ENCODE results near the gene GALM.
"Not testable (repeated sequence)": the region's sequence is repeated elsewhere in the genome, so short reads cannot be mapped to it uniquely, and the experiment has no call there.

GALM gene

DNA sequence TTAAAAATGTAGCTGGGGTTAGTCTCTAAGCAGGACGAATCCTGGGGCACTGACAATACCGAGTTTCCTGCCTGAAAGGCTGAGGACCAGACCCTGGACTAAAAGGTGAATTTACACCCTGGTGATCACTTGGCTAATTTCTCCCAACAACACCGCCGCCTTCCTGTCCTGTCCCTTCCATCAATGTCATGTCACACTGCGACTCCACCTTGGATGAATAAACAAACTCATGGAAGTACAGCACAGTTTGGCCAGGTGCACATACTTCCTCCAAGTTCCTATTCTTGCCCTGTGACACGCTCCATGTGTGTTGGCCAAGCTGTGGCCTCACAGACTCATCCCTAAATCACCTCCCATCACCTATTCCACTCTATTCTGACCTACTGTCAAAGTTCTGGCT is 15.9 kb upstream of the GALM start:
- DNase-seq (ENCODE audit: low spot score): no peak

DNA sequence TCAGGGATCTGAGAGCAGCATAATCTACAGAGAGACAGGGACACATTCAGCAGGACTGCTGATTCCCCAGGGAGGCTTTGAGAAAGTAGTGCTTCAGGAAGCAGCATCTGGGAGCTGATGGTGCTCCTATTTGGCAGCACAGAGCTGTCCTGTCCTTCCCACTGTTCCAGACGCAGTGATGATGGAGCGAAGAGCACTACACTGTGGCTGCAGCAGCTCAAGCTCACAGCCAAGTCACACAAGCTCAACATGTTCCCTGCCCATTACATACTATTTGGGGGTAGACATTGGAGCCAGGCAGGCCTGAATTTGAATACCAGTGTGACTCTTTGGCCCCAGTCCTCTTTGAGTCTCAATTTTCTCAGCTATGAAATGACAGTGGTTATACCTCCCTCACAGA is 15.2 kb upstream of the GALM start:
- DNase-seq (ENCODE audit: low spot score): no peak

GRCh38 chr2:38652431-38653273 is 13.3 kb upstream of the GALM start:
- no peak for DNase-seq (ENCODE audit: low spot score)

DNA sequence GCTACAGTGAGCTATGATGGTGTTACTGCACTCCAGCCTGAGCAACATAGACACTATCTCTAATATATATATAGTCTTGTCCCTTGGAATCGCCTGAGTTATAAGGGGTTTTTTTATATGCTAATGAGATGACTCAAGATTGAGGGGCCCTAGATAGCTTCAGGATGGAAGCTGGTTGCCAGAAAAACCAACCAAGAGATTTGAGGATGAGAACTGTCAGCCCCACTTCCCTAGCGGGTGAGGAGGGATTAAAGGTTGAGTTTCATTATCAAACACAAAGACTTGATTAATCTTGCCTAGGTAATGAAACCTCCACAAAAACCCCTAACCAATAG is 12.6 kb upstream of the GALM start:
- no peak for DNase-seq (ENCODE audit: low spot score)

DNA sequence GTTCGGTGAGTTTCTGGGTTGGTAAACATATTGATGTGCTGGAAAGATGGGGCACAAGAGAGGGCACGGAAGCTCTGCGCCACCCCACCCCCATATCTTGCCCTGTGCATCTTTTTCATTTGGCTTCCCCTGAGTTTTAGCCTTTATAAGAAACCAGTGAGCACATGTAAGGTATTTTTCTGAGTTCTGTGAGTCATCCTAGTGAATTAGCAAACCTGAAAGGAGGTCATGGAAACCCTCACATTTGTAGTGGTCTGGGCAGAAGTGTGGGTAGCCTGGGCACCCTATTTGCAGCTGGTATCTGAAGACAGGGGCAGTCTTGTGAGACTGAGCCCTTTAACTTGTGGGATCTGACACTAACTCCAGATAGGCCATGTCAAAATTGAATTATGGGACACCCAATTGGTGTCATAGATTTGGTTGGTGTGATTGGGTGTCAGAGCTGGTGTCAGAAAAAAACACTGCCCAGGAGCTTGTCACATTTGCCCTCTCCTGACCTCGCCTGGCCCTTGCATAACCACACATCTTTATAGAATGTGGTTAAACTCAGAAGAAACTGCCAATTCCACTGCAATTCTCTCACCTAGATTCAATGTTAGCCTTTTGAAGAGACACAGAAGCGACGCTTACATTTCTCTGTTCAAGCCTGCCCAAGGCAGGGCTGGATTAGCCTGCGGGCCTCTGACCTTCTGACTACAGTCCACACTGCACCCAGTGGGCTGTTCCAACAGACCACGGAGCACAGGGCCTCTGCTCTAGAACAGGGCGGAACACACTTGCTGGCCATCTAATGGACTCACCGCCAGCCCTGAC is 12.0 kb upstream of the GALM start:
- no peak for DNase-seq (ENCODE audit: low spot score)

DNA sequence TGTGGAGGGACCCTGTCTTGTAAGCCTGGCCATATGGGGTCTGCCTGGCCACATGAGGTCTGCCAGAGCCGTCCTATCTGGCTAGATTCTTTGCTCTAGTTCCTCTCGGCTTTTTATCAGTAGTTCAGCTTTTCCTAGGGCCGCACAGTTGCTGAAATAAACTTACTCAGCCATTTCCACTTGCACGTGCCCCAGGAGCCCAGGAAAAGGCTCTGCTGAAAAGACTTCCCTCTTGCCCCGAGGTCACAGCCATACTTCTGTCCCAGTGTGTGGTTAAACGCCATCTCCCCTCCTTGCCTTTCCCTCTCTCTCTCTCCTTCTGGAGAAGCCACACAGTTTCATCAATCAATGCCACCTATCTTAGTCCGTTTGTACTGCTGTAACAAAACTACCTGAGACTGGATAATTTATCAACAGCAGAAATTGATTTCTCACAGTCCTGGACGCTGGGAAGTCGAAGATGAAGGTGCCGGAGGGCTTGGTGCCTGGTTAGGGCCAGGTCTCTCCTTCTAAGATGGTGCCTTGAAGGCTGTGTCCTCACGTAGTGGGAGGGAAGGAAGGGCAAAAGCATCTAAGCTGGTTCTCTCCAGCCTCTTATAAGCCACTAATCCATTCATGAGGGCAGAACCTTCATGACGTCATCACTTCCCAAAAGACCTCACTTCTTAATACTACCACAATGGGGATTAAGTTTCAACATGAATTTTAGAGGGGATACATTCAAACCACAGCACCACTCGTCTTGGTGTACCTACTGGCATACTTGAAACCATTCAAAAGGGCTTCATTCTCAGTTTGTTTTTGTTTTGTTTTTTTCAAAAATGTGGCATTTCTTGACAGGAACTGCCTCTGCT is 11.2 kb upstream of the GALM start:
- no peak for DNase-seq (ENCODE audit: low spot score)

- no peak for DNase-seq (ENCODE audit: low spot score)
These were observed 10.5 kb upstream of the GALM start for GRCh38 chr2:38655441-38655840.

DNA sequence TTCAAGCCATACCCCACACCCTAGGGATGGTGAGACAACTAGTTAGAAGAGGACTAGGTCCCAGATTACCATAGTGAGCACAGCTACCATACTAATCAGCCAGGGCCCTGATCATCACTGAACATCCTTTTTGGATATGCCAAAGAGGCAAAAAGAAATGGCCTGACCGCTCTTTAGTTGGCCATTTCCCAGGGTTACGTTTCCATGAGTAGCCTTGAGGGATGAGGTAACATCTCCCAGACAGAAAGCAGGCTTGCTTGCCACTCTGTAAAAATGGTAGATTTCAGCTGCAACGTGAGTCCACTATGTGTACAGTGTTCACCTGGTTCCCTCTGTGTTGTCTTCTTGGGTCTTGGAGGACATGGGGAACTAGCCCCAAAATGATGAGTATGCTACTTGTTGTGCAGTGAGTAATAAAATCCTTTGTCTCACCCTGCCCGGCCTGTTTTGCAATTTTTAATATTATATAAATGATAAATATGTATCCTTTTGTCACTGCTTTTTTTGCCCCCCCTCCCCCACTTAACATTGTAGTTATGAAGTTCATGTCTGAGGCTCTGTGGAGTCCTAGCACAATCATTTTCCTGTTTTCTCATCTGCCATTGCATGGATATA is 8.9 kb upstream of the GALM start:
- DNase-seq (ENCODE audit: low spot score): no peak

- DNase-seq (ENCODE audit: low spot score): no peak
These were observed 7.3 kb upstream of the GALM start for GRCh38 chr2:38658613-38659012.

- DNase-seq (ENCODE audit: low spot score): no peak
These were observed 6.8 kb upstream of the GALM start for GRCh38 chr2:38659115-38659514.

GRCh38 chr2:38660282-38660681 is 5.6 kb upstream of the GALM start:
- DNase-seq (ENCODE audit: low spot score): no peak

- no peak for DNase-seq (ENCODE audit: low spot score)
These were observed 4.6 kb upstream of the GALM start for GRCh38 chr2:38661306-38661705.

DNA sequence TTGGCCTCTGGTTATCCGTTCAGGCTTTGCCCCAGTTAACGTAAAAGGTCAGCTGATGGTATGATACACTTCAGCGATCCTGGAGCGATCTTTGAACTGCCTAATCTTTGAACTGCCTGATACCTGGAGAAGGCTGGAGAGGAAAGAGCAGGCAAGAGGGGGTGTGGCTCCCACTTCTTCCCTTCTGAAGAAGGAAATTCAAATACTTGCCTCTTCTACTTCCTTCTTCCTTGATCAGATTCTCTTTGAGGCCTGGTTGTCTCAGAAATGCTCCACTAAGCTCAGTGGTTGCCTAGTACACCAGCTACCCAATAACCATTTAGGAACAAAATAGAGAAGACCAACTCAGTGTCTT is 619 bp downstream of the GALM start:
- DNase-seq (ENCODE audit: low spot score): no peak

DNA sequence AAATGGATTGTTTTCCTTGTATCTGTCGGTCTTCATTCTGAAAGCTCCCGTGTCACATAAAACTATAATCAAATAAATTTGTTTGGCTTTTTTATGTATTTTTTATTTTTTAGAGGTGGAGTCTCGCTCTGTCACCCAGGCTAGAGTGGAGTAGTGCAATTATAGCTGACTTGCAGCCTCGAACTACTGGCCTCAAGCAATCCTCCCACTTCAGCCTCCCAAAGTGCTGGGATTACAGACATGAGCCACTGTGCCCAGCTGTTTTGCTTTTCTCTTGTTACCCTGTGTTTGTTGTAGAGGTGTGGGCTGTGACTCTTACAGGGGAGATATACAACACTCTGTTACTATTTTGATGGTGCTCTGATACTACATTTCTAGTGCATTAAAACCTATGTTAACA is 2.2 kb downstream of the GALM start:
- DNase-seq (ENCODE audit: low spot score): no peak

GRCh38 chr2:38668779-38669479 is 3.0 kb downstream of the GALM start:
- no peak for DNase-seq (ENCODE audit: low spot score)

DNA sequence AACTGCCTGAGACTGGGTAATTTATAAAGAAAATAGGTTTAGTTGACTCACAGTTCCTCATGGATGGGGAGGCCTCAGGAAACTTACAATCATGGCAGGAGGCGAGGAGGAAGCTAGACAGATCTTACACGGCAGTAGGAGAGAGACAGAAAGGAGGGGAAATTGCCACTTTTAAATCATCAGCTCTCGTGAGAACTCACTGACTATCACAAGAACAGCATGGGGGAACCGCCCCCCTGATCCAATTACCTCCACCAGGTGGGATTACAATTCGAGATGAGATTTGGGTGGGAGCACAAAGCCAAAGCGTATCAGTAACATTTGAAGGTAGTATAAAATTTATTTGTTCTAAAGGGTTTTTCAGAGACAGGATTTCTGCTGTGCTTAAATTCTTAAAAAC is 5.4 kb downstream of the GALM start:
- DNase-seq (ENCODE audit: low spot score): no peak

GRCh38 chr2:38671946-38672345 is 6.0 kb downstream of the GALM start:
- DNase-seq (ENCODE audit: low spot score): no peak

GRCh38 chr2:38672445-38673391 is 6.8 kb downstream of the GALM start:
- no peak for DNase-seq (ENCODE audit: low spot score)

DNA sequence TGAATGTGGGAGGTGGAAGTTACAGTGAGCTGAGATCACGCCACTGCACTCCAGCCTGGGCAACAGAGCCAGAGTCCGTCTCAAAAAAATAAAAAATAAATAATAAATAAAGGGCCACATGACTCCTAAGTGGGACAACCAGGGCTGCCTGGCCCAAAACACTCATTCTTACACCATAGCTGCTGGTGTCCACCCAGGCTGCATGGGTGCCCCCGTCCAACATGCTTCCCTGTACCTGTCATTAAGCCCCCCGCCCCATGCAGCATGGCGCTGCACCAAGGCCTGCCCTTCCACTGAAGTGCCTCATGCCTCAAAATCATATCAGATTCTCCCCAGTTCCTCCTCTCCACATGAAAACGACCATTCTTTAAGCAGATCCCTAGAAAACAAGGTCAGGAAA is 10.8 kb downstream of the GALM start:
- DNase-seq (ENCODE audit: low spot score): no peak

DNA sequence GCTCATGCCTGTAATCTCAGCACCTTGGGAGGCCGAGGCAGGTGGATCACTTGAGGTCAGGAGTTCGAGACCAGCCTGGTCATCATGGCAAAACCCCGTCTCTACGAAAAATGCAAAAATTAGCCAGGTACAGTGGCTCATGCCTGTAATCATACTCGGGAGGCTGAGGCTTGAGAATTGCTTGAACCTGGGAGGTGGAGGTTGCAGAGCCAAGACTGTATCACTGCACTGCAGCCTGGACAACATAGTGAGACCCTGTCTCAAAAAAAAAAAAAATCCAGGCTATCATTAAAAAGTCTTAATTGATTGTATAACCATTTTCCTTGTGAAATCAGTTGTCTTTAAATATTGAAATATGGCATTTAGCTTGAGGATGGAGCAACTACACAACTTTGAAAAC is 15.0 kb downstream of the GALM start:
- DNase-seq (ENCODE audit: low spot score): not testable (repeated sequence)
